ENCODE data around the gene EPHX1. TPM values are rescaled to one million over a fixed set of nuclear protein-coding genes. Genes with fewer than 3 reads are reported as not detected.
A peak's percentile ranks its signal among the peaks of the same experiment; 100 is the strongest.

The EPHX1 gene
- total RNA-seq, 2 donors from 2014 or later = 57.7 to 66.0 TPM

GRCh38 chr1:225842788-225843425, 33.0 kb downstream of the EPHX1 start:
- Histone ChIP-seq H3K4me3 (no peak overlapping the region), H3K4me1 (peaks cover 0 to 19% of the 10 kb centered on the region in 2 donors), H3K36me3 (peaks cover 50% of the 10 kb centered on the region), H3K9me3 (no peaks in the 10 kb centered on the region), H3K27ac (no peak overlapping the region), H3K27me3 (no peaks in the 10 kb centered on the region)
- DNase-seq (ENCODE audit: low spot score) = no peak
- TF ChIP-seq CTCF (IDR thresholded peaks at IDR 0.05) = no peak

- Histone ChIP-seq H3K4me3 (no peak overlapping the region), H3K4me1 (peaks cover 0 to 24% of the 10 kb centered on the region in 2 donors), H3K27ac (no peak overlapping the region), H3K36me3 (peaks cover 50% of the 10 kb centered on the region), H3K9me3 (no peaks in the 10 kb centered on the region), H3K27me3 (no peaks in the 10 kb centered on the region)
- TF ChIP-seq CTCF (IDR thresholded peaks at IDR 0.05) = no peak
- no peak for DNase-seq (ENCODE audit: low spot score)
These were observed 33.5 kb downstream of the EPHX1 start for GRCh38 chr1:225843426-225843795.

- Histone ChIP-seq H3K4me3 (no peak overlapping the region), H3K27ac (no peak overlapping the region), H3K9me3 (no peaks in the 10 kb centered on the region), H3K36me3 (peaks cover 39% of the 10 kb centered on the region), H3K27me3 (no peaks in the 10 kb centered on the region), H3K4me1 (peaks cover 0 to 31% of the 10 kb centered on the region in 2 donors)
- no peak for DNase-seq (ENCODE audit: low spot score)
- no peak for TF ChIP-seq CTCF (IDR thresholded peaks at IDR 0.05)
These were observed 34.5 kb downstream of the EPHX1 start for GRCh38 chr1:225844236-225845061.

GRCh38 chr1:225845097-225845496, 35.2 kb downstream of the EPHX1 start:
- no peaks in the 10 kb centered on the region for H3K27me3 ChIP-seq
- H3K9me3 ChIP-seq = no peaks in the 10 kb centered on the region
- TF ChIP-seq CTCF (IDR thresholded peaks at IDR 0.05) = no peak
- peaks cover 33% of the 10 kb centered on the region for H3K36me3 ChIP-seq
- no peak overlapping the region for H3K4me3 ChIP-seq
- no peak overlapping the region for H3K27ac ChIP-seq
- H3K4me1 ChIP-seq = peaks cover 0 to 37% of the 10 kb centered on the region in 2 donors
- DNase-seq (ENCODE audit: low spot score) = no peak

- no peaks in the 10 kb centered on the region for H3K27me3 ChIP-seq
- H3K27ac ChIP-seq = peak overlapping the region in 1 of 2 donors; percentile 21
- H3K36me3 ChIP-seq = peaks cover 27% of the 10 kb centered on the region
- peak; percentile 84 for DNase-seq (ENCODE audit: low spot score)
- H3K9me3 ChIP-seq = no peaks in the 10 kb centered on the region
- H3K4me3 ChIP-seq = no peak overlapping the region
- TF ChIP-seq CTCF (IDR thresholded peaks at IDR 0.05) = peak; percentile 71 to 86
- peaks cover 0 to 37% of the 10 kb centered on the region in 2 donors for H3K4me1 ChIP-seq
These were observed 35.8 kb downstream of the EPHX1 start for GRCh38 chr1:225845571-225846259.
